Glomerular endothelial cell (primary cell): ENCODE results near the gene HOXD11. TPM values are rescaled to one million over a fixed set of nuclear protein-coding genes. Genes with fewer than 3 reads are reported as not detected.

Experiments
- DNase-seq: peaks from one replicate; pipeline ENCODE4 v3.0.0-alpha.2; 2011; ENCODE audit warnings: low read depth, low spot score; ENCODE audit errors: extremely low read depth
- total RNA-seq: library from RNA; depleted of rRNA; stranded (reverse); fragments of >200 nt; gene quantifications from 2 replicates; pipeline ENCODE4 v1.2.3, GENCODE V29; 2015

HOXD11 gene
- total RNA-seq, 1 donor from 2014 or later = 2.5 TPM

GRCh38 chr2:176146645-176147044 lies 39.6 kb downstream of the HOXD11 start:
- no peak for DNase-seq

GRCh38 chr2:176147210-176147799 lies 40.2 kb downstream of the HOXD11 start:
- no peak for DNase-seq

DNA sequence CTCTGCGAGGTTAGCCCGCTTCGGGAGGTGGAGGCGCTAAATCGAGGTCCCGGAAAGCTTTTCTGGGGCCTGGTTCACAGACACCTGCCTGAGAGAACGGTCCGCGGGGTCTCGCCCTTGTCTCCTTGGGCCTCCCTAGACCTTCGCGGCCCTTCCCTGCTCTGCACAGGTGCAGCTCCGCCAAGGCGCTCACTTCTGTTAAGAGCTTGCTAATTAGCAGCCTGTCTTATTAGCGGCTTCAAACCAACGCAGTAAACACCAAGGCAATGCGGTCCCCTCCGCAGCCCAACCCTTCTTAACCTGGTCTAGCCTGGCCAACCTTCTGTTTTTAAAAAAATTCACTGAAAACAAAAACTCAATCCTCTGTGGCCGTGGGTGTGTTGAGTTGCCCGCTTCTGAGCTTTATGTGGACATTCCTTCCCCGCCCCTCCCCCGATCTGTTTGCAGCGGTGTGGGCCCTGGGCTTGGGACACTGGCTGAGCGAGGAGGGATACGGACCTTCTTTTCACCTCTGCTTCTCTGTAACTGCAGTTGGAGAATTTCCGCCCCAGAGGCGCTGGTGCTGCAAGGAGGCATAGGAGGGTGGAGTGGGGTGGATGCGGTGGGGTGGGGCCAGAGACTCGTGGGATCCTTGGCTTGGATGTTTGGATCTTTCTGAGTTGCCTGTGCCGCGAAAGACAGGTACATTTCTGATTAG lies 40.9 kb downstream of the HOXD11 start:
- DNase-seq = no peak

DNA sequence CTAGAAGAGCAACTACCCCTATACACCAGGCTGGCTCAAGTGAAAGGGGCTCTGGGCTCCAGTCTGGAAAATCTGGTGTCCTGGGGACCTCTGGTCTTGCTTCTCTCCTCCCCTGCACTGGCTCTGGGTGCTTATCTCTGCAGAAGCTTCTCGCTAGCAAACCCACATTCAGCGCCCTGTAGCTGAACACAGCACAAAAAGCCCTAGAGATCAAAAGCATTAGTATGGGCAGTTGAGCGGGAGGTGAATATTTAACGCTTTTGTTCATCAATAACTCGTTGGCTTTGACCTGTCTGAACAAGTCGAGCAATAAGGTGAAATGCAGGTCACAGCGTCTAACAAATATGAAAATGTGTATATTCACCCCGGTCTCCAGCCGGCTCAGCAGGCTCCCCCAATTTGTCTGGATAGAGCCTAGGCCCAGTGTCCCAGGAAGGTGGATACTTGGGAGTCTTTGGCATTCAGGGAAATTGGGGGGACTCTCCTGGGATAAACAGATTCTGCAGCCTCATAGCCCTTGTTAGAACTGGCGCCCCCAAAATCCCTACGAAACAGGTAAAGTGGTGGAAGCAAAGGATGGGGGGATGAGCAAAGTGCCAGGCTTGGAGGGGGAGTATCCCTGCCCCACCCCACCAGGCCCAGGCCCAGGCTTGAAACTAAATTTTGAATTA lies 41.8 kb downstream of the HOXD11 start:
- DNase-seq = no peak

DNA sequence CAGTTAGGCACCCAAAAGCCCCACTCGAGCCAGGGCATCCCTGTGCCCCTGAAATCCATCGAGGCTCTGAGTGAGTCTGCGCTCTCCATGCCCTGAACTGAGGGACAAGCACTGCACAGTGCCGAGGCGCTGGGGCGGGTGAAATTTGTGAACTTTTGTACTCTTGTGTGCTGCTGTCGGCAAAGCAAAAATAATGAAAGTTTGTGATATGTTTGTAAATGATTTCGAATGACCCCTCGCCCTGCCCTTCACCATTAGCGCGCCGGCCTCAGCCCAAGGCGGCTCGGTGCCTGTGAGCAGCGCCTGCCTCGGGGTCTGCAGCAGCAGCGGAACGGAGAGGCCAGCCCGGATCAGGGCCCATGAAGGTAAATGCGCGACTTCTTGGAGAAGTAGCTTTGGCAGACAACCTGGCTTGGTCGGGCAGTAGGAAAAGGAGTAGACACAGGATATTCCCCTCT lies 42.4 kb downstream of the HOXD11 start:
- DNase-seq = no peak

DNA sequence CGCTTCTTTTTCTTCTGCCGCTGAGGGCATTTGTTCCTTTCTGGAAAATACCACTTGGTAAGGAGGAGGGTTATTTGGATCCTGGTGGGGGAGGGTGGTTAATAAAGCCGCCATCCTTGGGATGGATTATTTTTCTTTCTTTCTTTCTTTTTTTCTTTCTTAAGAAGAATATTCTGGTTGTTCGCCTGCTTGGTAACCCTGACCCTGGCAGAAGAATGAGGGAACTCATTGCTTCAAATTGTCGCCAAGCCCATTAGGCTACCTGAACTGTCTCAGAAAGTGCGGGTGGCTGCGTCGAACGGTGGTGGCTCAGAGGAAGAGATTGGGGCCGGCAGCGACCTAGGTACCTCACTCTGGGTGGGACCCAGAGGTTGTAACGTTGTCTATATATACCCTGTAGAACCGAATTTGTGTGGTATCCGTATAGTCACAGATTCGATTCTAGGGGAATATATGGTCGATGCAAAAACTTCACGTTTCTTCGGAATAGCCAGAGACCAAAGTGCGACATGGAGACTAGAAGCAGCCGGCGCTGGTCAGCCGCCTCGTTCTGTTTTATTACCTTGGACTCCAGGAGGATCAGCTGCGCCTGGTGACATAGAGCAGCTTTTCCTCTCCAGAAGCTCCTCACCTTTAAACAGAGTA lies 43.0 kb downstream of the HOXD11 start:
- no peak for DNase-seq

GRCh38 chr2:176150584-176151441 lies 43.7 kb downstream of the HOXD11 start:
- DNase-seq = no peak

DNA sequence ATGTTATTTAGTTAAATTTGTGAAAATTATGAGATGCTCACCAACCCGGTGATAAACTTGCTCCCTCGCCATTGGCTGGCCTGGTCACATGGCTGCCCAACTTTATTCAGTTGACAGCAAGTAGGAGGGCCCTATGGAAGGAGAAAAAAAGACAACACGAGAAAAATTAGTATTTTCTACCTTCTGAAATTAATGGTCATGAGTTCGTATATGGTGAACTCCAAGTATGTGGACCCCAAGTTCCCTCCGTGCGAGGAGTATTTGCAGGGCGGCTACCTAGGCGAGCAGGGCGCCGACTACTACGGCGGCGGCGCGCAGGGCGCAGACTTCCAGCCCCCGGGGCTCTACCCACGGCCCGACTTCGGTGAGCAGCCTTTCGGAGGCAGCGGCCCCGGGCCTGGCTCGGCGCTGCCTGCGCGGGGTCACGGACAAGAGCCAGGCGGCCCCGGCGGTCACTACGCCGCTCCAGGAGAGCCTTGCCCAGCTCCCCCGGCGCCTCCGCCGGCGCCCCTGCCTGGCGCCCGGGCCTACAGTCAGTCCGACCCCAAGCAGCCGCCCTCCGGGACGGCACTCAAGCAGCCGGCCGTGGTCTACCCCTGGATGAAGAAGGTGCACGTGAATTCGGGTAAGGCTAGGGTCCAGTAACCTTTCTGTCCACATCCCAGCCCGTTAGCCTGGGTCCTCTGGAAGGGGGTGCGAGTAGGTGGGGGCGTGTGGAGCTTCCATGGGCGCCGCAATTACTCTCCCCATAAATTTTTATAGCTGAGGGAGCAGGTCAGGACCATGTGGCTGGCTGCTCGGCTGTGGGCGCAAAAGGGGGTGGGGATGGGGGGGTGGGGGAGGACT lies 44.6 kb downstream of the HOXD11 start, which contains the start of gene HOXD4:
Gene HOXD4 (plus strand): TSS at position 109 of the 846 bp plus-strand sequence. CDS start 84 bp downstream, at position 193.
- no peak for DNase-seq

DNA sequence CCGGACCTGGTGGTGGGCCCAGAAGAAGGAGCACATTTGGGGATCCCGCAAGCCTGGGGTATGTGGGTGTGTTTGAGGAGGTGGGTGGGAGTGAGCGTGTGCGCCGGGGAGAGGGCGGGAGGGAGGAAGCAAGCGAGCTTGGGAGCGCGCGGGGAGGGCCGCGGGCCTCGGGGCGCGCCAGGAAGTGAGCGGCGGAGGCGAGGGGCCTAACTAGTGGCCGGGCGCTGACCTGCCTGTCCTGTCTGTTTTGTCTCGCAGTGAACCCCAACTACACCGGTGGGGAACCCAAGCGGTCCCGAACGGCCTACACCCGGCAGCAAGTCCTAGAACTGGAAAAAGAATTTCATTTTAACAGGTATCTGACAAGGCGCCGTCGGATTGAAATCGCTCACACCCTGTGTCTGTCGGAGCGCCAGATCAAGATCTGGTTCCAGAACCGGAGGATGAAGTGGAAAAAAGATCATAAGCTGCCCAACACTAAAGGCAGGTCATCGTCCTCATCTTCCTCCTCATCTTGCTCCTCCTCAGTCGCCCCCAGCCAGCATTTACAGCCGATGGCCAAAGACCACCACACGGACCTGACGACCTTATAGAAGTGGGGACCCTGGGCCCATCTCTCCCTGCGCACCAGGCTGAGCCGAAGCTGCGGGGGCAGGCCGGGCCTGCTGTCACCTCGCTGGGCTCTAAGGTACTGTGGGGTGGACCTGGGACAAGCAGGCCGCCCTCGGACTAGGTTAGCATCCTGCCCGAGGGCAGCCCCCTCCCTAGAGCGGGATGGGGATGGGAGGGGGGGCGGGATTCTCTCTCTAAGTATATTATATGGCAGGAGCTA lies 45.5 kb downstream of the HOXD11 start:
- DNase-seq = no peak

DNA sequence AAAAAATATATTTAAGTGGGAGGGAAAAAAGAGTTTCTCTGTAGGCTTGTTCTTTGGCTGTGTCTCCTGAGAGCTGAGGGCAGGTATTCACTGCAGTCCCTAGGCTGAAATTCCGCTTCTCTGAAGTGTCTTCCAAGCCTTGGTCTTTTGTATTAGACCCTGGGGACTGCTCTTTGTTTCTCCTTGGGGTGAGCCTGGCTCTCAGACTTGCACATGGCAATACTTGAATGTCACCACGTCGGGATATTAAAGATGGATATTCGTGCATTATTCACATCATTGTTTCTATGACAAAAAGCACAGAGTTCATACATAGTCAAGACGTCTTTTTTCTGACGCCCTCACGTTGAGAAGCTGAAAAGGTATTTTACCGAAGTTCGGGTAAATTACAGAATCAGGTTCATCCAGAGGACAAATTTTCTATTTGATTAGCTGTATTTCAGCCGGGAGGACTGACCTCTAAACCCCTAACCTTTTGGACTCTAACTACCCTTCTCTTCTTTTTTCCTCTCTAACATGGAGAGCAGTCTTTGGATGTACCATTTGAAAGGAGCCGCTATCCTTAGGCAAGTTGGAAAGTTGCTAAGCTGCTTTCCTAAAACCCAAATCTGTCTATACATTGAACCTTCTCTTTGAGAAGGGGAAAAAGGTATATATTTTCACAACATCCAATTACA lies 47.6 kb downstream of the HOXD11 start:
- DNase-seq = no peak

- DNase-seq = no peak
Measured at GRCh38 chr2:176155356-176156044, 48.4 kb downstream of the HOXD11 start.

GRCh38 chr2:176156301-176156806 lies 49.3 kb downstream of the HOXD11 start:
- no peak for DNase-seq

- DNase-seq = no peak
Measured at GRCh38 chr2:176156807-176157498, 49.9 kb downstream of the HOXD11 start, which contains the start of gene HOXD3. Gene HOXD3, plus strand, starts transcription at chr2:176157307. Its CDS starts 11,808 bp downstream, at chr2:176169115.

- no peak for DNase-seq
Measured at GRCh38 chr2:176157499-176158185, 50.6 kb downstream of the HOXD11 start.

GRCh38 chr2:176158186-176158591 lies 51.1 kb downstream of the HOXD11 start:
- no peak for DNase-seq
